ENCODE measurements around the gene P4HA2.

Gene P4HA2

DNA sequence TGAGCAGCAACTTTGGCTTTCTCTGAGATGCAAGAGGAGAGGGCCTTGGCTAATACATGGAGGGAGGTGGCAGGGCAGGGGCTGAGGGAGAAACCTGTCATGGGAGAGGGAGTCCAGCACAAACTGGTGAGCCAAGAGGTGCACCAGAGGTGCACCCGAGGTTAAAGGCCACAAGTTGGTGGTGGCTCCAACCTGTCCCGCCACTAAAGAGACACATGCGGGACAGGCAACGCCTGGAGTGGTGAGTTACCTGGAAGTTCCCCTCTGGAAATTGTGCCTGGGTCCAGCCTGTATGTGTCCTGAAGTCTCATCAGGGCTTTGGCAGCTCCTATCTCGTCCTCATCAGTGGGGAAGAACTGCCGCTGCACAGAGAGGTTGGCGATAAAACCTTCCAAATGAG lies 14.0 kb downstream of the P4HA2 start:
- intact Hi-C loops (cut with DNase I), result no loop called here
- DNase-seq, result no peak

DNA sequence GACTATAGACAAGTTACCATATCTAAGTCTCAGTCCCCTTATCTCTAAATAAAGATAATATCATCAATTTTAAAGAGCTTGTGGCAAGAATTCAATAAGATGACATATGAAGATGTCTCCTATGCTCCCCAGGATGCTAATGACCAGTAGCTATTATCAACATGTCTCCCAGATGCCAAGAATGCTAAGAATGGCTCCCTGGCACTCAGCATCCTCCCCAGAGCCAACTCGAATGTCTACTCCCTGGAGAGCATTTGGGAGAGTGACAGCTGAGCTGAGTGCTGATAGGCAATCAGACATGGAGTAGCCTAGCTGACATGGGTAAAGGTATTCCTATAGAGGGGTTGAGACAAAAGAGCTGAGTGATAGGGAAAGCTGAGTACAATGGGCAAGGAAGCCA lies 15.9 kb downstream of the P4HA2 start:
- no peak for DNase-seq
- intact Hi-C loops (cut with DNase I), result no loop called here

DNA sequence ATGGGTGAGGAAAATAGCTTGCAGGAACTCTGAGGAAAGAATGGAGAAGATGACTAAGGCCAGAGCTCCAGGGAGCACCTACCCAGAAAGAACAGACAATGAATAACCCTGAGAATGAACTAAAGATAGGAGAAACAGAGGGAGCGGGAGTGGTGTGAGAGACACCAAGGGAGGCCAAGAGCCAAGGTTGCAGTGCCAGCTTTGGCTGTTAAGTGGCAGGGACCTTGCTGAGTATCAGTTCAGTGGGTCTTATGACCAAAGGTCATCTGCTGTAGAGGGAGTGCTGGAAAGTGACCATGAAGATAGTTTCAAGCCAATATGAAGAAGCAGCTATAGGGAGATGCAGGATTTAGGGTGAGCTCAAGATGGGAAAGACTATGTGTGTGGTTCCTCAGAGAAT lies 16.7 kb downstream of the P4HA2 start:
- intact Hi-C loops (cut with DNase I), result no loop called here
- DNase-seq, result no peak

DNA sequence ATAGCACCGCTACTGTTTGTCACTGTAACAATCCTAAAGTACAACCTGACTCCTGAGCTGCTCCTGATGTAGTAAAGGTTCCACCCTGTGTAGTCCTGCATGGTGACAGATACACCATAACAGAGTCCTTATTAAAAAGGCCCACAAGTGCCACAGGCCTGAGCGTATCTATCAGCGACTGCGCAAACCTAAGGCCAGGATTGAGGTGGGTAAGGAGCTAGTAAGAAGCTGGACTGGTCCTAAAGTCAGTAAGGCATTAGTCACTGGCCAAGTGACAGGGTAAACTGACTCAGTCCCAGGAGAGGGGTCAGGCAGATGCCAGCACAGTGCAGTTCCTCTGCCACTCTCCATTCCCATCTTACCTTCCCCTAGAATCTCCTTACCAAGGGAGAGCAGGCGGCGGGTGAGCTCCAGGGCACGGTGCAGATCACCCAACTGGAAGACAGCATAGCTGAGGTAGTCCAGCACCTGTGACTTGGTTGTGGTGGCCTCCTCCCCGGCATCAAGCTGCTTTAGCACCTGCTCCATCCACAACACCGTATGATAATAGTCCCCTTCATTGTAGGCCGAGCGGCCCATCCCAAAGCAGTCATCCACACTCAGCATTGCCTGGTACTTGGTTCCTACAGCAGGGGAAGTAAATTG lies 17.6 kb downstream of the P4HA2 start:
- intact Hi-C loops (cut with DNase I), result no loop called here
- DNase-seq, result peak in 2 of 42 donors; percentile 8 to 15

DNA sequence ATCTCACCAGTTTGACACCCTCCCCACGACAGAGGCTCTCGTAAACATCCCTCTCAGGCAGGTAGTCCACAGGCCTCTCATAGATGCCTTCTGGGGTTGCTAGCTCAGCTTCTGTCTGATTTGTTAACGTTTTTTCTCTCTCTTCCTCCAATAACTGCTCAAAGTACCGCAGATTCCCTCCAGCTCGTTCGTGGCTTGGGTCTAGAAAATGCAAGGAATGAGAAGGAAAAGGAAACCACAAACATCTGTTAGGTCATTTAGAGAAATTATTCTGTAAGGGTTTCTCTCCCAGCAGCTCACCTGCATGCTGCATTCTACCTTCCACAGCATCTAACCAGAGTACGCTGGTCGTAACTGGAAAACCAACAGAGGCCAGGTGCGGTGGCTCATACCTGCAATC lies 18.5 kb downstream of the P4HA2 start:
- DNase-seq, result peak in 1 of 42 donors; percentile 25
- intact Hi-C loops (cut with DNase I), result no loop called here

DNA sequence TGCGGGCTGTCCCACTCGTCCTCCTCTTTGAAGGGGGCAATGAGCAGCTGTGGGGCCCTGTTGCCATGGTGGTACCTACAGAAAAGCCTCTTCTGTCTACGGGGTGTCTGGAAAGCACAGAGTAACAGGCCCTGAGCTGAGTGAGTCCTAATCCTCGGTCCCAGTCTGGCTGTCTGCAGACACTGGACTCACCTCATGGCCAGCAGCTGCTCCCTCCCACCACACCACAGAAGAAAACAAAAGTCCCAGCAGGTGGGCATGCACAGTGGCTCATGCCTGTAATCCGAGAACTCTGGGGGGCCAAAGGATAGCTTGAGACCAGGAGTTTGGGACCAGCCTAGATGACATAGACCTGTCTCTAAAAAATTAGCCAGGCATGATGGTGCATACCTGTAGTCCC lies 19.9 kb downstream of the P4HA2 start:
- no peak for DNase-seq
- intact Hi-C loops (cut with DNase I), result no loop called here

DNA sequence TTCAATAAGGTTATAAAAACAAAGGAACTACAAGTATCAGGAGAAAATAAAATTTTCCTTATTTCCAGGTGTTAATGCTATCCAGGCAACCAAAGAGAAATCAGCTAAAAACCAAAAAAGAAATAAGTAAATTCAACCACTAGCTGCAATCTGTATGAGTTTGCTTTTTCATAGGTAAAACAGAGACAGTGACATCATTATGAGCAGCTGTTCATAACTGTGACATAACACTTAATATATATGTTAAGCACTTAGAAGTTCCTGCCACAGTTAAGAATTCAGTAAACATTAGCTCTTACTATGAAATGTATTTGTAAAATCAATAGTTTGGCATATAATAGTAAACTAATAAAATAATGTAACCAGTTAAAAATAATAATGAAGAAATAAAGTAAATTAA lies 20.9 kb downstream of the P4HA2 start:
- no peak for DNase-seq
- intact Hi-C loops (cut with DNase I), result no loop called here

DNA sequence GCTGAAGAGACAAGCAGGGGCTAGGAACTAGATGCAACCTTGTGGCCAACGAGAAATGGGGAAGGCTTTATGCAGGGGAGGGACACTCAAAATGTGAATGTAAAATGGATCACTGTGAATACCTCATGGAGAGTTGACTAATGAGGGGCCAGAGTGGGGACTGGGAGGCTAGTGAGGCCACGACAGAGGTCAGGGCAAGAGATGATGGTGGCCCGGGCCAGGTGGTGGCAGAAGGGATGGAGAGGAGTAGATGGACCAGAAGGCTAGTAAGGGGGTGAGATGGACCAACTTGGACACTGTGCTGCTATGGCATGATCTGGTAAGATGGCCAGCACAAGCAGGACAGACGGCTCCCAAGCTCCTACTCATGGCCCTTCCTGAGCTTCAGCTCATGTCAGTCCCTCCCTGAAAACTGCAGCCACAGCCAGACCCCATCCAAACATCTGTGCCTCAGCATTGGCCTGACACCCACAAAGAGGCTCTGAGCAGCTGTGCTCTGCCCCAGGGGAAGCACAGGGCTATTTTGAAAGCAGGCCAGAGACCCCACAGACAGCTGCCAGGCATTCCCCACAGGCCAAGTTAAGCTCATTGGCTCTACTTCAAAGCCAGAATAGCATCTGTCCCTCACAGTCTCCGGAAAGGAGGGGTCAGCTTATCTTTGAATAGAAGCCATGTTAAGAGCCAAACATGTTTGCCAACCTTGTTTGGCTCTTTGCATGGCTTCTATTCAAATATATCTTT lies 22.1 kb downstream of the P4HA2 start:
- DNase-seq, result no peak
- intact Hi-C loops (cut with DNase I), result no loop called here

DNA sequence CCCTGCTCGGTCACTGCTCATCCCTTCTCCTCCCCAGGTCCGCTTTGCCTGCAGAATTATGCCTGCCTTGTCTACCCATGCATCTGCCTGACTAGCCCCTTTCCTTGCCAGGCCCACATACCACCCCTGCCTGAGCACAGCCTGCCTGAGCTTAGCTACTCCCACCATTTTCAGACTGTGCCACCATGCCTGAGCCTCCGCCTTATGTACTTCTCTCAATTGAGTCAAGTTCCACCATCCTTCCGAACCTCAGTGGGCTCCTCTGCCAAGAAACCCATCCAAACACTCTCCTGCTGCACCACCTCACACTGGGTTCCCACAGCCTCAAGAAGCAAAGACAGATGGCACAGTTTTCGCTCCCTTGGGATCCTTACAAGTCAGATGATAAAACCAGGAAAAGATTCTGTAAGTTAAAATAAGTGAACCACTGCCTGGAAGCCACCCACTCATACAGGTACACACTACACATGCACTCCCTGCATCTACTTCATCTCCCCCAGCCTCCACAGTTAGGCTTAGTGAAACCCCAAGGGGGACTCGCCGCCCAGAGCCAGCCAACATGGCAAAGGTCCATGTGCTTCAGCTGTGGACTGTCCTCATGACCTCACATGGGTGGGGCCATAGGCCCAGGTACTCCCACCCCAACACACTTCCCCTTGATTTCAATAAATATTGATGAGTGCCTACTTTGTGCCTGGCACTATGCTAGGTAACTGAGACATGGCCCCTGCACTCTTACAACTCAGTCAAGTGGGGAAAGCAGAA lies 23.1 kb downstream of the P4HA2 start:
- intact Hi-C loops (cut with DNase I), result no loop called here
- DNase-seq, result no peak

DNA sequence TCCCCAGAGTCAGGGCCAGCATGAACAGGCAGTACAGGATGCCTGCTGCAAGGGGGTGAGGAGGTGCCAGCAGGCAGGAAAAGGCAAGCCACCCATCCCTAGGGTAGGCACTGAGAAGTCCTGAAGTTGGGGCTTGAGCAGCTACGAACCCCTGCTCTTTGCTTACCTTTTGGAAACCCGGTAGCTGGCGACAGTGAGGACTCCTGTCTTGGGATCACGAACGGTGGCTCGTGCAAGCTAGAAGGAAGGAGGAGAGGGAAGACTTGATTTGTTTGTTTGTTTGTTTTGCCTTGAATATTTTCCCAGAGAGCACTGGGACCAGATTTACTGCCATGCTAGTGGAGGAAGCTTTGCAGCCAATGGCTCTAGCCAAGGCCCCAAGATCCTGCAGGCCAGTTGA lies 23.7 kb downstream of the P4HA2 start:
- no peak for DNase-seq
- intact Hi-C loops (cut with DNase I), result no loop called here

DNA sequence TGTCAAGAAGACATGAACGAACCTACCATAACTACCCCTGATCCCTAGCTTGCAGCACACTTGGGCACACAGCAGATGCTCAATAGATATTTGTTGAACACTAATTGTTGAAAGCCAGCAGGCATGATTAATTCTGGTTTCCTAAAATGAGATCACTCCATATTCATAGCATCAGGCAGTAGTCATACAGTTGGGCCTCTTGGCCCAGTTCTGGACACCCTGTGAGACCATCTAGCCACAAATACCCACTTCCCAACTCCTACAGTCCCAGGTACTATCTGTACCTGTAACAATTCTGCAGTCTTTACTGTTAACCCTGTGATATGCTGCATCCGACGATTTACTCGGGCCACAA lies 24.2 kb downstream of the P4HA2 start:
- intact Hi-C loops (cut with DNase I), result no loop called here

DNA sequence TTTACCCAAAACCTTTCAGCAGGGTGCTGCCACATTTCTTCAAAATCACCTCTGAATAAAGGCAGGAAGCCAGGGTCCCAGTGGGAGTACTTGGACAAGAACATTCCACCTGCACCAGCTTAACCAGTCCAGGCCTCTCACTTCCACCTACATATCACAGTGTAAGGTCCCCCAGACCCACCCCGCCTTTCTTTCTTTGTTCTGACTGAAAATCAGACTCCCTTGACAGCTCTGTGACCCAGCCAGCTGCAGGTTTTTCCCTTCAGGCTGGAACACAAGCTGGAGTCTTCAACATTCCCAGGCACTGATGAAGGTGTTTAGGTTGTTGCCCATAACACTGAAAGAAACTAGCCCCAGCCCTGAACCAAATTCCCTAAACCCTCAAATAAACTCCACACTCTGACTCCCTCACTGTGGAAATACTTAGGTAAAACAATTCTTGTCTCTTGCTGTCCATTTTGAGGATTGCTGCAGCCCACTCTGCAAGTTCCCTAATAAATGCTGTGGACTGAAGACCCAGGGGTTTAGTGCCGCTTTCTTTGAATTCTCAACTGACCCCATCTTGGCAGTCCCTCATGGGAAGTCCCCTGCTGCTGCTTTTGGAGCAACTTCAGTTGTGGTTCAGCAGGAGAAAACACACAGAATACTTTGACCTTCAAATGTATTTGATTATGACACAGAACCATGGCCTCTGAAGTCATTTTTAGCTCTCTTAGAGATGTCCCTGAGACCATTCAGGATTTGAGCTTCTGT lies 24.8 kb downstream of the P4HA2 start:
- intact Hi-C loops (cut with DNase I), result no loop called here
- no peak for DNase-seq

More for the DNA sequence above, 24.2 kb downstream of the P4HA2 start:
- no peak for DNase-seq

DNA sequence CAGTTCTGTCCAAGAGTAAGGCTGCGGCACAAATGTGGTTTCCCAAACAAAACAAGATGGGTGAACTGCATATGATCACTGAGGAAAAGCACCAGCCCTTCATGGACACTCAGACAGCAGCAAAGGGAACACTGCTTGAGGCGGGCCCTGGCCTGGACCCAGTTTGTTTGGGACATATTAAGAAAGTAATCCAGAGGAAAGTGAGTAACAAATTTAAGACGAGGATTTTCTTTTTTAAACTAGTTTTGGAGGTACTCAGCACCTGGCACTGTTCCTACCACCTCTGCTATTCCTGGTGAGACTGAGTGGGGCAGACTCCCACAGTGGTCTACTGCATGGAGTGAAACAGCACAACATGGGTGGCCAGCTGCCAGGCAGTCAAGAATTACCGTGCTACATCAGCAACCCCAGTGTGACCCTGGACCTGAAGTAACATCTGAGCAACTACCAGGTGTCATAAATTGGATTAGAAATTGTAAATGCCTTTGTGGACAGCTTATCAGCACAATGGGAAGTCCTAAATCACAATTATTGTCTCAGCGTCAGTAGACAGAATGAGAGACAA lies 28.5 kb downstream of the P4HA2 start:
- peak in 1 of 42 donors; percentile 39 for DNase-seq
- intact Hi-C loops (cut with DNase I), result no loop called here

DNA sequence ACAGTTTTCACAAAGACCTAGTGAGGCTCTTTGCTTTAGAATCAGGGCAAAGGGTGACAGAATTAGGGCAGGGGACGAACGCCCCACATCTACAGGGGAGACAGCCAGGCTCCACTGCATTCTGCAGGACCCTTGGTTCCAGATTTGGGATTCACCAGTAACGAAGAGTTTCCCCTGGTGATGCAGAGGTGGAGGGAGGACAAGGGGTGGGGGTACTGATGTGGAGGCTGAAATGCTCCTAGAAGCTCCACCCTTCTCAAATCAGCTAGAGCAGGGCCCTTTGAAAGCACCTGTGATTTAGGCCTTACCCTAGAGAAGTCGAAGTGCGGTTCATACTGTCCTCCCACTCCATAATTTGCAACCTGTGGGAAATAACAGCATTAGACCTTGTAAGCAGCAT lies 29.1 kb downstream of the P4HA2 start:
- intact Hi-C loops (cut with DNase I), result no loop called here
- DNase-seq, result peak in 1 of 42 donors; percentile 14

DNA sequence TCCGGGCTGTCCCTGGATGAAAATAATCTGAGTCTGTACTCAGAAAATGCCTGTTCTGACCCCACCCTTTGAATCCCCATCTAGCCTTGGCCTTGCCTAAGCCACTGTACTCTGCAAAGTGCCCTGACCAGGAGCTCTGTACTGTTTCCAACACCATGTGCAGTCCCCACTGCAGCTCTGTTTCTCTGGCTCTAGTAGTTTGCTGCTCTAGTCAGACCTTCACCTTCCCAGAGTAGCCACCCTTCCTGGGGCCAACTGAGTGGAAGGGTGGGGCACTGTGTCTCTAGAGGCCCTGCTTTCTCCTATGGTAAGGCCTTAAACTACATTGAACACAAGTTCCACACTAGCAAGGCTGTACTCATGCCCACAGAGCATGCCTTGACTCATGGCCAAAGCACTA lies 31.9 kb downstream of the P4HA2 start:
- intact Hi-C loops (cut with DNase I), result no loop called here
- DNase-seq, result peak in 1 of 42 donors; percentile 21

DNA sequence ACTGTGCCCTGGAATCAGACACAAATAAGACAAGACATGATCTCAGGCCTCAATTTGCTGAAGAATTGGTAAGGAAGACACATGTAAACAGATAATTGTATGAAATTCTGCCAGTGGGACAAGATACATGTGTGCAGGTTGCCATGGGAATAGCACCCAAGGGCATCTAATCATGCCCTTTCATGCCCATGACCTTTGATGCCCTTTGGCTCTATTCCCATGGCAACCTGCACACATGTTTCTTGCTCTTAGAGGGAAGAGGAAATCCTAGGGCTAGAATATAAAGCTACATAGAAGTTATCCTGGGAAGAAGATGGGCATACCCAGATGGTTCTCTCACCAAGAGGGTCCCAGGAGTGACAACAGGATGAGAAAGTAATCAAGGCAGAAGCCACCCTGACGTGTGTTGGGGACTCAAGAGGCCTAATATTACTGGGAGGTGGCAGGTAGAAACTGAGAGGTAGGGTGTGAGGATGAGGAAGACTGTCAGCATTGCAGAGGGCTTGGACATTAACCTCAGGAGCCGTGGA lies 34.4 kb downstream of the P4HA2 start:
- DNase-seq, result peak in 1 of 42 donors; percentile 28
- intact Hi-C loops (cut with DNase I), result no loop called here

DNA sequence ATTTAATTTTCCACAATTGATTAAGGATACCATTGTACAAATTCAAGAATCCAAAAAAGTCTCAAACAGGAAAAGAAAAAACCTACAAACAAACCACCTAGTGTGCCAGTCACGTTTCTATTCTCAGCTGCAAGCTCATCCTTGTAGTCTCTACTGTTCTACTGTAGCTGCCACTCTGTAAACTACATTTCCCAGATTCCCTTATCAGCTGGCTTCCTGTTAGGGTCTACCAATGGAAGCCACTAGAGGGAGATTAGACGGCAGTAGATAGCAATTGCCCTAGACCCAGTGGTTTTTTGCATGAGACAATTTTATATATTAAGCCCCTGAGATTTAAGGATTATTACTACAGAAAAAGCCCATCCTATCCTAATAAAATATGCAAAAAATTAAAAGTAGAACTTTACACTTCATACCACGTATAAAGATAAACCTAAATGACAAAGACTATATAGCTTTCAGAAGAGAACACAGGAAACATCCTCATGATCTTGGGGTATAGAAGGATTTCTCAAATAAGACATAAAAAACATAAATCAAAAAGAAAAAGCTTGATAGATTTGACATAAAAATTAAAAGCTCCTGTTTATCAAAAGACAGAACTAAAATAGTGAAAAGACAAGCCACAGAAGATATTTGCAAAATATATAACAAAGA lies 37.4 kb downstream of the P4HA2 start:
- DNase-seq, result peak in 19 of 42 donors; percentile 14 to 79 (median 50)
- intact Hi-C loops (cut with DNase I), result no loop called here

DNA sequence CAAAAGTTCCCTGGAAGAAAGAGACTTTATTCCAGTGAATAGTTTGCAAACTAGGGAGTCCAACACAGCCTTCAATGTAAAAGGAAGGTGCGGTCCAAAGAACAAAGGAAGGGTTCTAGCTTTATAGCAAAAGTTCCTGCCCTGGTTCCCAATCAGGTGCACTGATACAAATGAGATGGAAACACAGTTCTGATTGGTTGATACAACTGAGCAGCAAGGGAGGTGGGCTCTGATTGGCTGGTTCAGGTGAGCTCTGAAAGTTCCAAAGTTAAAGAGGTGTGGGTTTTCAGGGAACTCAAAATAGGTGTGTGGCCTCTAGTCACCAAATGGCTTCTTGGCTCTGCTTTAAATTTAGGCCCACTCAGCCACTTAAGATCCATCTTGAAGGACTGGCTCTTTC lies 43.1 kb downstream of the P4HA2 start:
- DNase-seq, result no peak
- intact Hi-C loops (cut with DNase I), result no loop called here

DNA sequence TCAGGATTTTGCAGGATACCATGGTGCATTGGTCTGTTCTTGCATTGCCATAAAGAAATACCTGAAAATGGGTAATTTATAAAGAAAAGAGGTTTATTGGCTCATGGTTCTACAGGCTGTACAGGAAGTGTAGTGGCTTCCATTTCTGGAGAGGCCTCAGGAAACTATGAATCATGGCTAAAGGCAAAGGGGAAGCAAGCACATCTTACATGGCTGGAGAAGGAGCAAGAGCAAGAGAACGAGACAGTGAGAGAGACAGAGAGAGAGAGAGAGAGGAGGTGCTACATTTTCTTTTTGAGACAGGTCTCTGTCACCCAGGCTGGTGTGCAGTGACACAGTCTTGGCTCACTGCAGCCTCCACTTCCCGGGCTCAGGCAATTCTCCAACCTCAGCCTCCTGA lies 43.9 kb downstream of the P4HA2 start:
- DNase-seq, result no peak
- intact Hi-C loops (cut with DNase I), result no loop called here
